H1 (cell line): ENCODE data around the gene ZNF614. TPM values are rescaled to one million over a fixed set of nuclear protein-coding genes. Genes with fewer than 3 reads are reported as not detected.

Experiments
- HDAC6 ChIP-seq: IDR thresholded peaks from one replicate; pipeline ENCODE4 v1.7.1; 2012; ENCODE audit warnings: low read depth, mild to moderate bottlenecking, inconsistent platforms, low read length, moderate library complexity
- KDM4A ChIP-seq: IDR thresholded peaks from one replicate; pipeline ENCODE4 v1.7.1; 2012; ENCODE audit warnings: low read depth, mild to moderate bottlenecking, moderate library complexity, low read length, inconsistent platforms; ENCODE audit not compliant: severe bottlenecking
- TAF7 ChIP-seq: optimal IDR thresholded peaks from 2 replicates; pipeline ENCODE3; 2011; ENCODE audit warnings: low read depth, mild to moderate bottlenecking, inconsistent platforms, low read length, moderate library complexity, borderline replicate concordance
- polyA plus RNA-seq, 7 experiments: library from polyadenylated mRNA; depleted of rRNA in 3 of 7; stranded (reverse) in 5 of 7; unstranded in 2 of 7; fragments of >200 nt in 5 of 7; fragments of 200-250 nt in 2 of 7; gene quantifications; 1 replicate in 5 of 7; 2 replicates in 1 of 7; 4 replicates in 1 of 7; pipeline versions ENCODE4 v1.2.1 to v1.2.3, GENCODE V29; 2011 to 2013; ENCODE audit warnings: missing spikeins in 2 of 7, mixed read lengths in 2 of 7
- total RNA-seq: library from RNA; stranded (reverse); fragmentation: NEBNext Ultra II Directional; extraction: Animal tissue kit (Norgen Biotek cat#: 25700); gene quantifications from 2 replicates; pipeline ENCODE4 v1.2.1, GENCODE V29; 2021

The ZNF614 gene
- total and polyA plus RNA-seq, 2 of the 8 experiments (the other 6 are each of a cell fraction or from before 2014, with no cell fraction given), result 4.7 to 18.7 TPM

- TF ChIP-seq TAF7, result no peak
- no peak for TF ChIP-seq HDAC6
- no peak for TF ChIP-seq KDM4A
These were observed 57.5 kb downstream of the ZNF614 start (continued) for GRCh38 chr19:51970718-51971117.
